Vagina (tissue), 2 donors: ENCODE measurements around the gene DNAJC11. TPM values are rescaled to one million over a fixed set of nuclear protein-coding genes. Genes with fewer than 3 reads are reported as not detected.
"Not testable (repeated sequence)": the region's sequence is repeated elsewhere in the genome, so short reads cannot be mapped to it uniquely, and the experiment has no call there.

Source experiments
- DNase-seq, 2 donors: peaks; one replicate each; pipeline ENCODE4 v3.0.0-alpha.2; 2017; ENCODE audit errors: extremely low spot score in 2 of 2
- H3K27ac ChIP-seq: fragments of 200-600 bp; sonication (generic); one replicate; pipeline ENCODE4 v1.5.1; 2019
- H3K27me3 ChIP-seq: fragments of 200-600 bp; sonication (generic); one replicate; pipeline ENCODE4 v1.5.1; 2019
- H3K36me3 ChIP-seq, 2 donors: fragments of 200-600 bp; sonication (generic); one replicate each; pipeline ENCODE4 v1.5.1; 2017 to 2019
- H3K4me1 ChIP-seq: fragments of 200-600 bp; sonication (generic); one replicate; pipeline ENCODE4 v1.5.1; 2019
- H3K4me3 ChIP-seq, 2 donors: fragments of 200-600 bp; sonication (generic); 1 replicate in 1 of 2; 2 replicates in 1 of 2; pipeline ENCODE4 v1.5.1; 2016 to 2019
- H3K9me3 ChIP-seq: fragments of 200-600 bp; sonication (generic); one replicate; pipeline ENCODE4 v1.5.1; 2019
- CTCF ChIP-seq, 3 experiments: fragments of 450-650 bp in 2 of 3; fragments of 200-600 bp in 1 of 3; sonication (generic) in 1 of 3; IDR thresholded peaks; one replicate each; pipeline ENCODE4 v1.5.1; 2017 to 2019; ENCODE audit warnings: antibody characterized with exemption in 3 of 3, mild to moderate bottlenecking in 2 of 3, moderate library complexity in 2 of 3
- POLR2A ChIP-seq, 2 donors: fragments of 450-650 bp; IDR thresholded peaks; one replicate each; pipeline ENCODE4 v1.6.1; 2017; ENCODE audit warnings: antibody characterized with exemption in 2 of 2, mild to moderate bottlenecking in 2 of 2, moderate library complexity in 2 of 2
- POLR2AphosphoS5 ChIP-seq, 2 donors: sonication (generic); formaldehyde crosslinking; IDR thresholded peaks; one replicate each; pipeline ENCODE4 v1.9.0; 2017; ENCODE audit warnings: antibody characterized with exemption in 2 of 2, mild to moderate bottlenecking in 2 of 2, low read depth in 1 of 2; ENCODE audit not compliant: insufficient read depth in 1 of 2
- intact Hi-C: fragments of 100-400 bp; cut with DNase I; formaldehyde crosslinking; loops from one replicate; pipeline ENCODE4 v1.15.1; 2023
- total RNA-seq: library from RNA; depleted of rRNA; stranded (reverse); fragments of >200 nt; gene quantifications from one replicate; pipeline ENCODE4 v1.2.3, GENCODE V29; 2016

Gene DNAJC11
- total RNA-seq, 1 donor from 2014 or later: 29.2 TPM

DNA sequence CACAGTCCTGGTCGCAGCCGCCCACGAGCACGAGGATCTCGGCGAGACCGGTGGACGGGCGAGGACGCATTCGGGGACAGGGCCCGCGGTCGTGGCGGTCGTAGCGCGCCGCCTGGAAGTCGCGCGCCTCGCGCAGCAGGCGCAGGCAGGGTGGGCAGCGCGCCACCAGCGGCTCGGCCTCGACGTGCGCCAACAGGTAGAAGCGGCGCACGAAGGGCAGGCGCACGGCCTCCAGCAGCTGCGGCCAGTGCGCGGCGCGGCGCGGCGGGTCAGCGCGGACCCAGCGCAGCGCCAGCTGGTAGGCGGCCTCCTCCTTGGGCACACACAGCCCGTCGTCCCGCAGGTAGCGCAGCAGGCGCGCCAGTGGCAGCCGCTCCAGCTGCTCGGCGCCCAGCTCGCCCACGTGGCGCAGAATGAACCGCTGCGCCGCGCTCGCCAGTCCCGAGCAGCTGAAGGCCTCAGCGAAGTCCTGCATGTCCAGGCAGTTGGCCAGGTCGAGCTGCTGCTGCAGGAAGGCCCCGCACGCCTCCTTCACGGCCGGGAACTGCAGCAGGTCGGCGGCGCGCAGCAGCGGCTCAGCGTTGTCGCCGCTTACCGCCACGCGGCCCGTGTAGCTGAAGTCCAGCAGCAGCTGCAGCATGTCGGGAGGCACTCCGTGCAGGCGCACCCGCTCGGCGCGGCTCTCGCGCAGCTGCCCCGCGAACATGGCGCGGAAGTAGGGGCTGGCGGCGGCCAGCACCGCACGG is 99.5 kb downstream of the DNAJC11 start:
- Histone ChIP-seq H3K36me3 (peaks cover 0 to 21% of the 10 kb centered on the region in 2 donors), H3K4me1 (peaks cover 59% of the 10 kb centered on the region), H3K27ac (peak overlapping the region; percentile 98), H3K27me3 (no peaks in the 10 kb centered on the region), H3K9me3 (no peaks in the 10 kb centered on the region), H3K4me3 (peak overlapping the region; percentile 59 to 74)
- intact Hi-C loops: loop anchor here (5.0 kb wide), 1 partner anchor 35 kb away; no protein-coding TSS in a partner anchor
- TF ChIP-seq POLR2AphosphoS5 (IDR thresholded peaks at IDR 0.05; ENCODE audit: insufficient read depth in 1 of 2, low read depth in 1 of 2) (no peak), CTCF (IDR thresholded peaks at IDR 0.05) (no peak), POLR2A (IDR thresholded peaks at IDR 0.05) (no peak)
- no peak for DNase-seq

GRCh38 chr1:6601049-6601922 is 100.3 kb downstream of the DNAJC11 start:
- H3K9me3 ChIP-seq: no peaks in the 10 kb centered on the region
- no peaks in the 10 kb centered on the region for H3K27me3 ChIP-seq
- DNase-seq: peak; percentile 96 to 99
- intact Hi-C loops: loop anchor here (5.0 kb wide), 1 partner anchor 36 kb away; no protein-coding TSS in a partner anchor
- TF ChIP-seq CTCF (IDR thresholded peaks at IDR 0.05) (no peak), POLR2AphosphoS5 (IDR thresholded peaks at IDR 0.05; ENCODE audit: insufficient read depth in 1 of 2, low read depth in 1 of 2) (peak; percentile 92 to 100), POLR2A (IDR thresholded peaks at IDR 0.05) (peak in 1 of 2 donors; percentile 53)
- peak overlapping the region; percentile 59 to 74 for H3K4me3 ChIP-seq
- H3K4me1 ChIP-seq: peaks cover 67% of the 10 kb centered on the region
- H3K27ac ChIP-seq: peak overlapping the region; percentile 98
- peaks cover 0 to 29% of the 10 kb centered on the region in 2 donors for H3K36me3 ChIP-seq

- intact Hi-C loops: loop anchor here (5.0 kb wide), 1 partner anchor 37 kb away; no protein-coding TSS in a partner anchor
- peaks cover 72% of the 10 kb centered on the region for H3K4me1 ChIP-seq
Observed at GRCh38 chr1:6600410-6601048, 101.1 kb downstream of the DNAJC11 start.

GRCh38 chr1:6599991-6600390 is 101.6 kb downstream of the DNAJC11 start:
- intact Hi-C loops: loop anchor here (5.0 kb wide), 1 partner anchor 37 kb away; no protein-coding TSS in a partner anchor
- peaks cover 72% of the 10 kb centered on the region for H3K4me1 ChIP-seq
- peaks cover 0 to 42% of the 10 kb centered on the region in 2 donors for H3K36me3 ChIP-seq
- H3K9me3 ChIP-seq, DNase-seq, H3K27me3 ChIP-seq: not testable (repeated sequence)
- H3K27ac ChIP-seq: peak overlapping the region; percentile 98
- H3K4me3 ChIP-seq: peak overlapping the region; percentile 59 to 74

More at GRCh38 chr1:6600410-6601048, 101.1 kb downstream of the DNAJC11 start:
- TF ChIP-seq CTCF (IDR thresholded peaks at IDR 0.05) (no peak), POLR2AphosphoS5 (IDR thresholded peaks at IDR 0.05; ENCODE audit: insufficient read depth in 1 of 2, low read depth in 1 of 2) (no peak), POLR2A (IDR thresholded peaks at IDR 0.05) (no peak)
- no peak for DNase-seq
- H3K27me3 ChIP-seq: no peaks in the 10 kb centered on the region
- peaks cover 0 to 36% of the 10 kb centered on the region in 2 donors for H3K36me3 ChIP-seq
- H3K9me3 ChIP-seq: no peaks in the 10 kb centered on the region
- H3K27ac ChIP-seq: peak overlapping the region; percentile 98
- H3K4me3 ChIP-seq: peak overlapping the region; percentile 59 to 74
